MM.1S (cell line): Measurements from ENCODE around the gene FAF1.

ENCODE experiments used
- DNase-seq: peaks from one replicate; pipeline ENCODE4 v3.0.0-alpha.2; 2015
- H2AFZ ChIP-seq: fragments of 300-600 bp; sonication (generic); 2 replicates; pipeline ENCODE4 v1.6.0; 2016; ENCODE audit warnings: antibody characterized with exemption, low read length
- H3F3A ChIP-seq: fragments of 300-600 bp; sonication (generic); 2 replicates; pipeline ENCODE4 v1.6.1; 2016; ENCODE audit warnings: mild to moderate bottlenecking, antibody characterized with exemption, low read length, moderate library complexity, mixed read lengths; ENCODE audit not compliant: insufficient read depth
- H3K27ac ChIP-seq: fragments of 300-600 bp; sonication (generic); 2 replicates; pipeline ENCODE4 v1.5.1; 2016; ENCODE audit warnings: mild to moderate bottlenecking, low read length
- H3K27me3 ChIP-seq: fragments of 300-600 bp; sonication (generic); replicated peaks from 2 replicates; pipeline ENCODE4 v1.6.0; 2016; ENCODE audit warnings: low read length; ENCODE audit not compliant: insufficient read depth
- H3K36me3 ChIP-seq: fragments of 300-600 bp; sonication (generic); replicated peaks from 2 replicates; pipeline ENCODE4 v1.6.1; 2016; ENCODE audit warnings: mild to moderate bottlenecking, low read length, mixed read lengths; ENCODE audit not compliant: insufficient read depth
- H3K4me1 ChIP-seq: fragments of 300-600 bp; sonication (generic); 2 replicates; pipeline ENCODE4 v1.6.1; 2016; ENCODE audit warnings: low read length, mixed read lengths
- H3K4me2 ChIP-seq: fragments of 300-600 bp; sonication (generic); 2 replicates; pipeline ENCODE4 v1.6.0; 2016; ENCODE audit warnings: low read depth, low read length
- H3K4me3 ChIP-seq: fragments of 300-600 bp; sonication (generic); 2 replicates; pipeline ENCODE4 v1.5.1; 2016; ENCODE audit warnings: low read length, mixed read lengths
- H3K79me2 ChIP-seq: fragments of 300-600 bp; sonication (generic); 2 replicates; pipeline ENCODE4 v1.6.1; 2016; ENCODE audit warnings: mixed run types, low read length, mixed read lengths
- H3K9ac ChIP-seq: fragments of 300-600 bp; sonication (generic); 2 replicates; pipeline ENCODE4 v1.6.1; 2016; ENCODE audit warnings: low read length, mixed read lengths
- H3K9me2 ChIP-seq: fragments of 300-600 bp; sonication (generic); replicated peaks from 2 replicates; pipeline ENCODE4 v1.6.1; 2016; ENCODE audit warnings: mild to moderate bottlenecking, low read length, mixed read lengths; ENCODE audit not compliant: insufficient read depth
- H3K9me3 ChIP-seq: fragments of 300-600 bp; sonication (generic); replicated peaks from 2 replicates; pipeline ENCODE4 v1.6.1; 2016; ENCODE audit warnings: mild to moderate bottlenecking, low read length, mixed read lengths; ENCODE audit not compliant: insufficient read depth
- H4K20me1 ChIP-seq: fragments of 300-600 bp; sonication (generic); 2 replicates; pipeline ENCODE4 v1.6.1; 2016; ENCODE audit warnings: mild to moderate bottlenecking, low read length, moderate library complexity, mixed read lengths; ENCODE audit not compliant: insufficient read depth
- EZH2 ChIP-seq: fragments of 300-600 bp; sonication (generic); optimal IDR thresholded peaks from 2 replicates; pipeline ENCODE3; 2017; ENCODE audit warnings: low read depth, mild to moderate bottlenecking, antibody characterized with exemption, low read length, mixed read lengths
- EZH2phosphoT487 ChIP-seq: fragments of 300-600 bp; sonication (generic); IDR thresholded peaks from 2 replicates; pipeline ENCODE4 v1.6.1; 2018; ENCODE audit warnings: antibody characterized with exemption, low read length
- TF ChIP-seq, protein P1 (sequence below): fragments of 300-600 bp; sonication (generic); IDR thresholded peaks from 2 replicates; pipeline ENCODE4 v1.5.1; 2016; ENCODE audit warnings: antibody characterized with exemption, low read length, mixed read lengths

Gene FAF1

DNA sequence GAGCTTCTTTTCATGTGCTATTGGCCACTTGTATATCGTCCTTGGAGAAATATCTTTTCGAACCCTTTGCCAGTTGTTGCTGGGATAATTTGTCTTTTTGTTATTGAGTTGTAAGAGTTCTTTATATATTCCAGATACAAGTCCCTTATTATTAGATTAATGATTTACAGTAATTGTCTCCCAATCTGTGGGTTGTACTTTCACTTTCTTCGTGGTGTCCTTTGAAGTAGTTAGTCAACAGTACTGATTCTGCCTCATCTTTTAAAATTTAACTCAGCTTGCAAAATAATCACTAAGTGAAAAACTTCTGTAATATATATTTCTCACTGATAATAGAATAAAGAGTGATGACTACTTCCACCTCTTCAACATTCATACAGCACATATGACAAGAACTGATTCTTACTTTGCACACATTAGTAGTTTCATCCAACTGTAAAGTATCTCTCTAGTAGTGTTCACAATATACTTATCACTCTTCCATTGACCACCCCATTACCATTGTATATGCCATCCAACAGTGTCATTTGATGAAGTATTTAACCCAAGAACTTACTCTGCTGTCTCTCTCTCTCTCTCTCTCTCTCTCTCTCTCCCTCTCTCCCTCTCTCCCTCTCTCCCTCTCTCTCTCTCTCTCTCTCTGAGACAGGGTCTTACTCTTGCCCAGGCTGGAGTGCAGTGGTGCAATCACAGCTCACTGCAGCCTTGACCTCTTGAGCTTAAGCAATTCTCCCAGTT is 432.6 kb downstream of the FAF1 start:
- Histone ChIP-seq H3K4me2 (no peak overlapping the region), H2AFZ (no peak overlapping the region), H3K9me3 (no peaks in the 10 kb centered on the region), H3K36me3 (no peaks in the 10 kb centered on the region), H3K4me1 (no peaks in the 10 kb centered on the region), H3K4me3 (no peak overlapping the region), H3K79me2 (no peaks in the 10 kb centered on the region), H4K20me1 (no peaks in the 10 kb centered on the region), H3K9ac (no peak overlapping the region), H3K9me2 (no peaks in the 10 kb centered on the region), H3F3A (no peaks in the 10 kb centered on the region), H3K27ac (no peak overlapping the region), H3K27me3 (no peaks in the 10 kb centered on the region)
- no peak for DNase-seq
- TF ChIP-seq EZH2phosphoT487, result no peak
- TF ChIP-seq EZH2, result no peak
- TF ChIP-seq, protein P1, sequence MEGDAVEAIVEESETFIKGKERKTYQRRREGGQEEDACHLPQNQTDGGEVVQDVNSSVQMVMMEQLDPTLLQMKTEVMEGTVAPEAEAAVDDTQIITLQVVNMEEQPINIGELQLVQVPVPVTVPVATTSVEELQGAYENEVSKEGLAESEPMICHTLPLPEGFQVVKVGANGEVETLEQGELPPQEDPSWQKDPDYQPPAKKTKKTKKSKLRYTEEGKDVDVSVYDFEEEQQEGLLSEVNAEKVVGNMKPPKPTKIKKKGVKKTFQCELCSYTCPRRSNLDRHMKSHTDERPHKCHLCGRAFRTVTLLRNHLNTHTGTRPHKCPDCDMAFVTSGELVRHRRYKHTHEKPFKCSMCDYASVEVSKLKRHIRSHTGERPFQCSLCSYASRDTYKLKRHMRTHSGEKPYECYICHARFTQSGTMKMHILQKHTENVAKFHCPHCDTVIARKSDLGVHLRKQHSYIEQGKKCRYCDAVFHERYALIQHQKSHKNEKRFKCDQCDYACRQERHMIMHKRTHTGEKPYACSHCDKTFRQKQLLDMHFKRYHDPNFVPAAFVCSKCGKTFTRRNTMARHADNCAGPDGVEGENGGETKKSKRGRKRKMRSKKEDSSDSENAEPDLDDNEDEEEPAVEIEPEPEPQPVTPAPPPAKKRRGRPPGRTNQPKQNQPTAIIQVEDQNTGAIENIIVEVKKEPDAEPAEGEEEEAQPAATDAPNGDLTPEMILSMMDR, result no peak

DNA sequence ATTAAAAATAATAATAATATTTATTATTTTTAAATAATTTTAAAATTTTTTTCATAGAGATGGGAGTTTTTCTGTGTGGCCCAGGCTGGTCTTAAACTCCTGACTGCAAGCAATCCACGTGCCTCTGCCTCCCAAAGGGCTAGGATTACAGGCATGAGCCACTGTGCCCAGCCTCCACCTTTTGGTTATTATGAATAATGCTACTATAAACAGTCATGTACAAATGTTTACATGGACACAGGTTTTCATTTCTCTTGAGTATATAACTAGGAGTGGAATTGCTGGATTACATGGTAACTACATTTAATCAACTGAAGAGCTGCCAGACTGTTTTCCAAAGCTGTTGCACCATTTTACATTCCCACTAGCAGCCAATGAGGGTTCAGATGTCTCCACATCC is 433.6 kb downstream of the FAF1 start:
- H3K9me3 ChIP-seq, result no peaks in the 10 kb centered on the region
- DNase-seq, result no peak
- H3K4me2 ChIP-seq, result no peak overlapping the region
- no peaks in the 10 kb centered on the region for H3F3A ChIP-seq
- no peak overlapping the region for H3K9ac ChIP-seq
- no peaks in the 10 kb centered on the region for H3K27me3 ChIP-seq
- H3K4me1 ChIP-seq, result no peaks in the 10 kb centered on the region
- TF ChIP-seq EZH2phosphoT487, result no peak
- TF ChIP-seq, protein P1, result no peak
- no peak for TF ChIP-seq EZH2
- no peaks in the 10 kb centered on the region for H3K79me2 ChIP-seq
- no peak overlapping the region for H3K4me3 ChIP-seq
- H3K27ac ChIP-seq, result no peak overlapping the region
- H3K36me3 ChIP-seq, result no peaks in the 10 kb centered on the region
- no peak overlapping the region for H2AFZ ChIP-seq
- no peaks in the 10 kb centered on the region for H4K20me1 ChIP-seq
- H3K9me2 ChIP-seq, result no peaks in the 10 kb centered on the region

DNA sequence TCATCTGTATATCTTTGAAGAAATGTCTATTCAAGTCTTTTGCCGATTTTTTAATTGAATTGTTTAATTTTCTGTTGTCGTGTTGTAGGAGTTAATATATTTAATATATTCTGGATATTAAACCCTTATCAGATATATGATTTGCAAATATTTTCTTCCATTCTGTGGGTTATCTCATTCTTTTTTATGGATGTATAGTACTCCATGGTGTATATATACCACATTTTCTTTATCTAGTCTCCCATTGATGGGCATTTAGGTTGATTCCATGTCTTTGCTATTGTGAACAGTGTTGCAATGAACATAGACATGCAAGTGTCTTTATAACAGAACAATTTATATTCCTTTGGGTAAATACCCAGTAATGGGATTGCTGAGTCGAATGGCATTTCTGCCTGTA is 436.5 kb downstream of the FAF1 start:
- no peaks in the 10 kb centered on the region for H3K79me2 ChIP-seq
- no peak overlapping the region for H3K4me3 ChIP-seq
- no peaks in the 10 kb centered on the region for H3K27me3 ChIP-seq
- H3F3A ChIP-seq, result no peaks in the 10 kb centered on the region
- no peak overlapping the region for H3K27ac ChIP-seq
- no peak overlapping the region for H3K9ac ChIP-seq
- no peak overlapping the region for H2AFZ ChIP-seq
- no peaks in the 10 kb centered on the region for H3K9me2 ChIP-seq
- no peaks in the 10 kb centered on the region for H4K20me1 ChIP-seq
- TF ChIP-seq EZH2, result no peak
- TF ChIP-seq EZH2phosphoT487, result no peak
- TF ChIP-seq, protein P1, result no peak
- H3K9me3 ChIP-seq, result no peaks in the 10 kb centered on the region
- no peak overlapping the region for H3K4me2 ChIP-seq
- no peaks in the 10 kb centered on the region for H3K36me3 ChIP-seq
- DNase-seq, result no peak
- H3K4me1 ChIP-seq, result no peaks in the 10 kb centered on the region
